Osteoblast (primary cell): ENCODE results near the gene KLC1. TPM values are rescaled to one million over a fixed set of nuclear protein-coding genes. Genes with fewer than 3 reads are reported as not detected.

Experiments
- DNase-seq: peaks from one replicate; pipeline ENCODE4 v3.0.0; 2011; ENCODE audit warnings: low spot score, mixed read lengths; ENCODE audit not compliant: insufficient read length; ENCODE audit errors: missing footprints
- H2AFZ ChIP-seq: 2 replicates; pipeline ENCODE4 v1.6.0; 2011; ENCODE audit warnings: mild to moderate bottlenecking, low read length
- H3K27ac ChIP-seq: 2 replicates; pipeline ENCODE4 v1.5.1; 2011; ENCODE audit warnings: mild to moderate bottlenecking, low read depth, low read length, moderate library complexity
- H3K27me3 ChIP-seq: 2 replicates; pipeline ENCODE4 v1.6.0; 2012; ENCODE audit warnings: mild to moderate bottlenecking, control low read depth, inconsistent platforms, low read length, moderate library complexity; ENCODE audit not compliant: insufficient read depth
- H3K36me3 ChIP-seq: 2 replicates; pipeline ENCODE4 v1.5.1; 2011; ENCODE audit warnings: mild to moderate bottlenecking, low read length, control low read depth, moderate library complexity; ENCODE audit not compliant: insufficient read depth
- H3K4me1 ChIP-seq: 2 replicates; pipeline ENCODE4 v1.5.1; 2011; ENCODE audit warnings: mild to moderate bottlenecking, low read length, control low read depth, moderate library complexity; ENCODE audit not compliant: insufficient read depth
- H3K4me2 ChIP-seq: 2 replicates; pipeline ENCODE4 v1.6.0; 2011; ENCODE audit warnings: mild to moderate bottlenecking, low read length; ENCODE audit not compliant: insufficient read depth
- H3K4me3 ChIP-seq: fragments of 200-600 bp; sonication (generic); 3 replicates; pipeline ENCODE4 v1.5.1; 2012; ENCODE audit warnings: mild to moderate bottlenecking, low read length, inconsistent platforms; ENCODE audit not compliant: insufficient read depth
- H3K79me2 ChIP-seq: 2 replicates; pipeline ENCODE4 v1.6.0; 2012; ENCODE audit warnings: mild to moderate bottlenecking, low read length, control low read depth, inconsistent platforms; ENCODE audit not compliant: insufficient read depth
- H3K9me3 ChIP-seq: 2 replicates; pipeline ENCODE4 v1.5.1; 2011; ENCODE audit warnings: low read depth, low read length, control low read depth
- H4K20me1 ChIP-seq: 2 replicates; pipeline ENCODE4 v1.6.0; 2012; ENCODE audit warnings: mild to moderate bottlenecking, low read length, control low read depth; ENCODE audit not compliant: insufficient read depth
- CTCF ChIP-seq: IDR thresholded peaks from 2 replicates; pipeline ENCODE4 v1.5.1; 2011; ENCODE audit warnings: mild to moderate bottlenecking, low read depth, low read length, moderate library complexity; ENCODE audit errors: extremely low read depth
- total RNA-seq: library from RNA; depleted of rRNA; stranded (reverse); fragments of >200 nt; gene quantifications from 2 replicates; pipeline ENCODE4 v1.2.3, GENCODE V29; 2012

The KLC1 gene
- total RNA-seq, 1 donor, result 205 TPM

GRCh38 chr14:103745424-103745823 is 116.4 kb downstream of the KLC1 start:
- Histone ChIP-seq H3K27ac (no peak overlapping the region), H3K36me3 (no peaks in the 10 kb centered on the region), H3K4me2 (no peak overlapping the region), H3K4me1 (peaks cover 7% of the 10 kb centered on the region), H3K4me3 (no peak overlapping the region), H3K79me2 (no peaks in the 10 kb centered on the region), H4K20me1 (no peaks in the 10 kb centered on the region), H2AFZ (no peak overlapping the region), H3K9me3 (no peaks in the 10 kb centered on the region), H3K27me3 (no peaks in the 10 kb centered on the region)
- peak; percentile 8 for DNase-seq
- no peak for TF ChIP-seq CTCF

- H3K36me3 ChIP-seq, result no peaks in the 10 kb centered on the region
- no peaks in the 10 kb centered on the region for H3K27me3 ChIP-seq
- H3K9me3 ChIP-seq, result no peaks in the 10 kb centered on the region
- peaks cover 7% of the 10 kb centered on the region for H3K4me1 ChIP-seq
- no peak for TF ChIP-seq CTCF
- peak overlapping the region; percentile 18 for H2AFZ ChIP-seq
- H3K4me3 ChIP-seq, result no peak overlapping the region
- peak overlapping the region; percentile 33 for H3K4me2 ChIP-seq
- H3K27ac ChIP-seq, result no peak overlapping the region
- DNase-seq, result peak; percentile 92
- H4K20me1 ChIP-seq, result no peaks in the 10 kb centered on the region
- H3K79me2 ChIP-seq, result no peaks in the 10 kb centered on the region
Measured at GRCh38 chr14:103746701-103747100, 117.7 kb downstream of the KLC1 start.

- no peaks in the 10 kb centered on the region for H3K79me2 ChIP-seq
- no peaks in the 10 kb centered on the region for H4K20me1 ChIP-seq
- DNase-seq, result no peak
- no peaks in the 10 kb centered on the region for H3K36me3 ChIP-seq
- no peak for TF ChIP-seq CTCF
- H3K4me1 ChIP-seq, result peaks cover 7% of the 10 kb centered on the region
- no peak overlapping the region for H2AFZ ChIP-seq
- H3K27ac ChIP-seq, result no peak overlapping the region
- H3K27me3 ChIP-seq, result no peaks in the 10 kb centered on the region
- no peaks in the 10 kb centered on the region for H3K9me3 ChIP-seq
- no peak overlapping the region for H3K4me2 ChIP-seq
- H3K4me3 ChIP-seq, result no peak overlapping the region
Measured at GRCh38 chr14:103748534-103748857, 119.5 kb downstream of the KLC1 start.

GRCh38 chr14:103749452-103749851 is 120.4 kb downstream of the KLC1 start:
- peak; percentile 49 for DNase-seq
- peaks cover 7% of the 10 kb centered on the region for H3K4me1 ChIP-seq
- TF ChIP-seq CTCF, result no peak
- no peak overlapping the region for H3K4me3 ChIP-seq
- H4K20me1 ChIP-seq, result no peaks in the 10 kb centered on the region
- no peaks in the 10 kb centered on the region for H3K36me3 ChIP-seq
- H3K4me2 ChIP-seq, result no peak overlapping the region
- no peaks in the 10 kb centered on the region for H3K79me2 ChIP-seq
- no peaks in the 10 kb centered on the region for H3K9me3 ChIP-seq
- H3K27me3 ChIP-seq, result no peaks in the 10 kb centered on the region
- no peak overlapping the region for H3K27ac ChIP-seq
- H2AFZ ChIP-seq, result no peak overlapping the region
